B cell (primary cell): Measurements from ENCODE around the gene TMEM132D.

Experiments used
- CTCF ChIP-seq: fragments of 200-600 bp; IDR thresholded peaks from one replicate; pipeline ENCODE4 v1.8.0; 2022; ENCODE audit warnings: antibody characterized with exemption, mild to moderate bottlenecking
- EZH2 ChIP-seq: IDR thresholded peaks from 2 replicates; pipeline ENCODE4 v1.6.1; 2012; ENCODE audit warnings: borderline replicate concordance, low read depth, mild to moderate bottlenecking, moderate library complexity, low read length; ENCODE audit not compliant: insufficient read depth, poor library complexity, severe bottlenecking

DNA sequence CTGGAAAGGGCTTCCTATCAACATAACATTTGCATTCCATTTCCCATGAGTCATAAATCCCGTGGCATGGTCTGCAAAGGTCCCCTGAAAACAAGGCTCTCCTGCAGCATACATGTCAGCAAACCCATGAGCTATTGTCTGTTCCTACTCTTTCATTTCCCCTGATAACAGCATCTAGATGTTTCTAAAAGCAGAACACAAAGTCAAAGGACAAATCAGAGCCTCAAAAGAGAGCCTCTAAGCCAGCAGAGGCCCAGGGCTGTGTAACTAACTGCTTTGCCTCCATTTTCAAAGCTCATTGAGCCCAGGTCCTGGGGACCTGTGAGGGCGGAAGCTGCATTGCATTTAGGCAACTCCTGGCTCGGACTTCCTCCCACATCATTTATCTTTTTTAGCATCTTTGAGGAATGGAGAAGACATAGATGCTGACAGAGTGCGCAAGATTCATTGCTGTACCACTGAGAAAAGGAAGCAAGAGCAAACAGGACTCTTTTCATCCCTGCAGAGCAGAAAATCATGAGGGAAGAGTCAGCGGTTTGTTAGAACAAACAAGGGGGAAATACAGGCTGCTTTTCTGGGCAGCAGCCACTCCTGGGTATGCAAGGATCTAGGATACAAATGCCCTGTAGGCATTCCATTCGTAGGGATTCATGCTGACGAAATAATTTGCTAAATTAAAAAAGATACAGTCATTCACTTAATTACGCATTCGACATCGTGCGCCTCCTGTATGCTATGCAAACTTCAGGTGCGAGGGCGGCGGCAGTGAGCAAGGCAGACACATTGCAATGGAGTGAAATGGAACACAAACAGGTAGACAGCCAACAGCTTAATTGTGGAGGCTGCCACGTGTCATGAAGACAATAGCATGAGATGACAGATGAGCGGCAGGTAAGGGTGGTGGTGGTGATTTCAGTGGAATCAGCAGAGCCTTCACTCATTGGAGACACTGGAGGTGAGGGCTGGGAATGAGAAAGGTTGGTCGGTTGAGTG, 131.0 kb downstream of the TMEM132D start:
- TF ChIP-seq CTCF (no peak), EZH2 (no peak)
